CD1c-positive myeloid dendritic cell (primary cell): Measurements from ENCODE around the gene EP400.
"Not testable (repeated sequence)": the region's sequence is repeated elsewhere in the genome, so short reads cannot be mapped to it uniquely, and the experiment has no call there.

Experiments
- DNase-seq: peaks from one replicate; pipeline ENCODE4 v3.0.0-alpha.2; 2016; ENCODE audit errors: extremely low spot score

Gene EP400

DNA sequence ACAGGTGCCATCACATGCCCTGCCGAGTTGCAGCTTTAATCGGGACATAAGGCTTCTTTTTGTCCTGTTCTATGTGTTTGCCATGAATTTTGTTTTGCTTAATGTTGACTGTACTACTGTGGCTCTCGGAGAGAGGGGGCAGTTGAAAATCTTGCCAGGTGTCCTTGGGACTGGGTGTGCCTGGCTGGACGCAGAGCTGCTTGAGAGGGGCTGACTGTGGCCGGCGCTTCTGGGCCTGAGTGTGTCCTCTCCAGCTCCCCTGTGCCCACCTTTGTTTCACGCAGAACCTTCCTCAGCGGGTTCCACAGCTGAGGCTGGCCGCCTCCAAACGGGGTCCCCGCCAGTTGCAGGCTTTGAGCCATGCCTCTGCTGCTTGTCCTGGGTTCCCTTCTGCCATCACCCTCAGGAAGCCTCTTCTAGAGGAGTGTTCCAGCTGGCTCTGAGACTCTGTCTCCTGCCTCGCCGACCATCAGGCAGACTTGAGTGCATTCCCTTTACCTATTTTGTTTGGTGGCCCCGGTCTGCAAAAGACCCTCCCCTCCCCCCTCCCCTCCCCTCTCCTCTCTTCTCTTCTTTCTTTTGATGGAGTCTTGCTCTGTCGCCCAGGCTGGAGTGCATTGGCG, 144.6 kb downstream of the EP400 start:
- no peak for DNase-seq

DNA sequence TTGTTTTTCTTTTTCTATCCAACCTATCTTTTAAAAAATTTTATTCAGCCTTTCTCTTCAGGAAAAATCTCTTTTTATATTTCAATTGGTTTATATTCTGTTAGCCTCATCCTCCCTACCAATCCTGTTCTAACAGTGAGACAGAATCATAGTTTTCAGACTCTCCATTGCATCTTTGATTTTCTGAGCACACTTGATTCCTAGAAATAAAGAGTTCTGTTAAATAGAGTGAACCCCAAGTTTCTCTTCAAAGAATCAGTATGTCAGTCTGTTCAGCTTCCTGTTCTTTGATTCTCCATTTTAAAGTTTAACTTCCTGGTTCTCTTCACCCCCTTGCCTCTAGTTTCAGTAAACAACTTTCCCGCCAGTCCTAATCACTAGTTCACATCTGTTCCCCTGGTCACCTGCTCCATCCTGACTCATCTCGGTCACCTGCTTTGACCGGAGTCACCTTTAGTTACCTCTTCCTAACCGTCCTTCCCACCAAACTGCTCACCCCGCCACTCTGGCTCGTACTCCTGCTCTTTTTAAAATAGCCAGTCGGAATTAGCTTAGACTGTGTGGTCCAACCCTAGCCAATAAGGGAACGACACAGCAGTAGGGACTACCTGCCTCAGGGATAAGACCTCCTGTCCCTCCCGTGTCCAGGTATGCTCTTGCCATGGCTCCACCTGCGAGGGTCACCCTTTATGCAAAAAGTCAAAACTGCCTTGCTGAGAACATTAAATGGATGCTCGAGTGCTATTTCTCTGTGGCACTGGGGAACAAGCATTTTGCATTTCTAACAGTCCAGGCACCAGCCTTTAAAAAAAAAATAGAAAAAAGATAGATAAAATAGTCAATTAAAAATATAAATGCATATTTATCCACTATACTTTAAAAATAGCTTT, 146.0 kb downstream of the EP400 start:
- no peak for DNase-seq

DNA sequence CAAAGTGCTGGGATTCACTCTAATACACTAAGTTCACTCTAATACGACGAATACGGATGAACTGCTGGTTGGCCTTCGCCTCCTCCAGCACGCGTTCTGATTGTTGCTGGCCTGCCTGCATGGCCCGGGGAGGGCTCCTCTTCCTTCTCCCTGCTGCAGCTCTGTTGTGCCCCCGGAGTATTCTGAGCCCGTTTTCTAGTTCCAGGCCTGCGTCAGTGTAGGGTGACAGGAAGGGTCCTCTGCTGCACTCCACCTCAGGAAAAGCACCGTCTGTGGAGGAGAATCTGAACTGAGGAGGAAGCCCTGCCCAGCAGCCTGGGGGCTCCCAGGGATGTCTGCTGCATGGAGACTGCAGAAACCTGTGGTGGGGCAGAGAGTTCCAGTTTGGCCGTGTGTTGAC, 150.0 kb downstream of the EP400 start:
- no peak for DNase-seq

DNA sequence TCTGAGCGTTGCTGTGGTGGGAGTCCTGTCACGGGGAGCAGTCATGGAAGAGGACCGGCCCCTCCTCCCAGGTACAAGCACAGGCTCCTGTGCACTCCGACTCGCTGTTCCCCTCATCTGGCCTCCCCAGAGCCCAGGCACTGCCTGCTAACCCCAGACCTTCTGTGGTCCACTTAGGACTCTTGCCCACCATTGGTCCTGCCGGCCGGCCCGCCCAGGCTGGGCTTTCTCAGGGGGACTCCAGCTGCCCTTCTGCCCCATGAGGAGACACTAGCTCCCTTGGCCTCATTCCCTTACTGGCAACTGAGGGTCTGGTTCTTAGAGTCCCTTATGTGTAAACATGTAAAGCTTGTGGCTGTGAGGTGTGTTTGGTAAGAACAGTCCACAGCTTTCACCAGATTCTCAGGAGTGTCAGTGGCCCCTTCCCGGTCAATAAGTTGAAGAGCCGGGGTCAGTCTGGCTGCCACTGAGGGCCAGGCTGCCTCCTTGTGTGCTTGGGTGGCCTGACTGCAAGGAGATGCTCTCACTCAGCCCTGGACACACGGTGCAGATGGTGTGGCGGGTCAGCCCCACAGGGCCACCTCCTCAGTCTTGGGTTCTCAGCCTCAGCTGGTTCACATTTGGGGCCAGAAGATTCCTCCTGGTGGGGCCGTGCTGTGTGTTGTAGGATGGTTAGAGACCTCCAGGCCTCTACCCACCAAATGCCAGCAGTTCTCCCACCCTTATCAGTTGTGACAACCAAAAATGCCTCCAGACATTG, 150.7 kb downstream of the EP400 start:
- no peak for DNase-seq

DNA sequence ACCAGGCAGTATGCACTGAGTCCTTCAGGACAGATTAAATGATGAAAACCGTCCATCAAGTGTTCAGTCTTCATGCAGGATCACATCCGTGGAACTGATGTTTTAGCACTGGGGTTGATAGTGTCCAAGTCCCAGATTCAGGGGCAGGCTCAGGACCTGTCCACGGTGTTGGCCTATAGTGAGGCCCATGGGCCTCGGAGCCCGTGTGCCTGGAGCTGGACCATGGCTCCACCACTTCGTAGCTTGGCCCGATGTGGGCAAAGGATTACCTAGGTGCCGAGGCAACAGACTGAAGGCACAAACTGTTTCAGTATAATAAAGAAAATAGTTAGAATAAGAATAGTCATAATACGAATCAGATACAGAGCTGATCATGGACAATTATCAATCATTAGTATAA, 152.6 kb downstream of the EP400 start:
- DNase-seq: no peak

DNA sequence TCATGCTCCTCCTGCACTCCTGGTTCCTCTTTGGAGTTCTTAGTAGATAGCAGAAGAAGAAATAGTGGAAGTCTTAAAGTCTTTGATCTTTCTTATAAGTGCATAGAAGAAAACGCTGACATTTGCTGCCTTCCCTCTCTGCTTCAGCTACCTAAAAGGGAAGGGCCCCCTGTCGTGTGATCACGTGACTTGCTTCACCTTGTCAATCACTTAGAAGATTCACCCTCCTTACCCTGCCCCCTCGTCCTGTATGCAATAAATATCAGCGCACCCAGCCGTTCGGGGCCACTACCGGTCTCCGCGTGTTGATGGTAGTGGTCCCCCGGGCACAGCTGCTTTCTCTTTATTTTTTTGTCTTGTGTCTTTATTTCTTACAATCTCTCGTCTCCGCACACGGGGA, 153.3 kb downstream of the EP400 start:
- not testable (repeated sequence) for DNase-seq

DNA sequence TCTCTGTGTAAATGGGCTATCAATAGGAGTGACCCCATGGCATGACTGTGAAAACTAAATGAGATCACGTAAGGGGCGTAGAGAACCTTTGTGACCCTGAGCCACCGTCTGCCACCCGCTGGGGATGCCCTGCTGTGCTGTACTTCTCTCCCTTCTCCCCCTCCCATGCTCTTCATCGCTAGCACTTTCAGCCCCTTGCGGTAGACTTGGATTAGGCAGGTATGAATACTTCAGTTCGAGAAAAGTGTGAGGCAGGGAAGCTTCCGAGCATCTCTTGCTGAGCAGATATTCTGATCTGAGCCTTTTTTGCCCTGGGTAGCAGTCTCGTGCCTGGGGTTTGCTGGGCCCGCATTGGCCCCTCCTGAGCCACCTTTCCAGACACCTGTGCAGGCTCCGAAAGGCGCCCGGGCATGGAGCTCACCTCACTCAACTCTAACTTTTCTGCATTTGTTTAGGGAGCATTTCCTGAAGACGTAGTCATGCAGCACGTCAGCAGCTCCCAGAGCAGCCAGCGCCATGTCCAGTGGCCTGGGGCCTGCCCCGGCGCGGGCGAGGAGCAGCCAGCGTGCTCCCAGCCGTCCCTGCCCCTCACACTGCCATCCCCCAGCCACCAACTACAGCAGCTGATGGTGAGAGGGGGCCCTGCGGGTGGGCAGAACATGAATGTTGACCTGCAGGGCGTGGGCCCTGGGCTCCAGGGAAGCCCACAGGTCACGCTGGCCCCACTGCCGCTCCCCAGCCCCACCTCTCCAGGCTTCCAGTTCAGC, 154.0 kb downstream of the EP400 start:
- no peak for DNase-seq

DNA sequence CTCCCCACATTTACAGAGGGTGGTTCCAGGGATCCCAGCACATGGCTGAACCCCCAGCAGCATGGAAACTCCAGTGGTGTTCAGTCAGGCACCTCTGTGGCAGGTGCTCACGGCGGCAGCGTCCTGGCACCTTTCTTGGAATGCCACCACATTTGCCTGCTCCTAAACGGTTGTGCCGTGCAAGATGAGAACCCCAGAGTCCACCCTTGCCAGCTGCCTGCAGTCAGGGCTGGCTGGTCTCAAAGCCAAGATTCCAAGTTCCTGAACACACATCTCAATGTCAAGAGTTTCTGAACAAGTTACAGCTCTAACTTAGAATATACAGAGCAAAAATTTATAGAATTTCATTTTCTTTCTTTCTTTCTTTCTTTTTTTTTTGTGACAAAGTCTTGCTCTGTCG, 155.7 kb downstream of the EP400 start:
- DNase-seq: no peak

DNA sequence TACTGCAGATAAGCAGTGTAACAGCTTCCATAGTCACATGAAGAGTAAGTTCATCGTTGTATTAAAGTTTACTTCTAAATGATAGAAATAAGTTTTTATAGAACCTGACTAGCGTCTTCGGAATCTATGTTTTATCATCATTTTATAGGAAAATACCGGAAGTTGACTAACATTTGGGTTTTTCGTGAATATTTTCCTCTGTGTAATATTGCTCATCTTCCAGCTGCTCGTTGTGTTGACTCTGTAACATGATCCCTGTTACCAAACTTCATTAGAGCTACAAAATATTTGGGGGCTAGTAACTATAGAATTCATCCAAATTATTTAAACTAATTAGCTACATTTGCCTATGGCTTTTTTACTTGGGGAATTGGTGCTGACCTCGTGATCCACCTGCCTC, 157.2 kb downstream of the EP400 start:
- DNase-seq: no peak

DNA sequence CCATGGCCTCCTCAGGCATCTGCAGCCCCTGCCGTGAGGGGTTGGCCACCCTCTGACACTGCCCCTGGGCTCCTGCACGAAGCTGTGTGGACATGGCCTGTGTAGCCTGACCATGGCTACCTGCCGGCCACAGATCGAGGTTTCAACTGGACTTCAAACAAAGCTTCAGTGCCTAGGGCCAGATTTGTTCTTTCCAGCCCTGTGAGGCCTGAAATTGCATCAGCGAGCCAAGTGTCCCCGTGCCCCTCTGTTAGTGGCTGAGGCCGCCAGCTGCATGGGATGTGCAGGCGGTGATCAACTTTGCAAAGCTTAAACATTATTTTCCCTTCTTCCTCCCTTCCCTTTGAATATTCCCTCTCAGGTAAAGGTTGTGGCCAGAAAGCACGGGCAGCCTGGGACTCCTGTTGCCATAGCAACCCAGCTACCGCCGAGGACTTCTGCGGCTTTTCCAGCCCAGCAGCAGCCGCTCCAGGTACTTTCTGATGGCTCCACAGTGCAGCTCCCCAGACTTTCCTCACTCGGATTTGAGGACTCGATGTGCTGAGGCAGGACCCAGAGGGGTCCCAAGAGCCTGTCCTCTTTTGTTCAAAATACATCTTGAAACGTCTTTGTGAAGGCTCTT, 158.6 kb downstream of the EP400 start:
- DNase-seq: no peak

DNA sequence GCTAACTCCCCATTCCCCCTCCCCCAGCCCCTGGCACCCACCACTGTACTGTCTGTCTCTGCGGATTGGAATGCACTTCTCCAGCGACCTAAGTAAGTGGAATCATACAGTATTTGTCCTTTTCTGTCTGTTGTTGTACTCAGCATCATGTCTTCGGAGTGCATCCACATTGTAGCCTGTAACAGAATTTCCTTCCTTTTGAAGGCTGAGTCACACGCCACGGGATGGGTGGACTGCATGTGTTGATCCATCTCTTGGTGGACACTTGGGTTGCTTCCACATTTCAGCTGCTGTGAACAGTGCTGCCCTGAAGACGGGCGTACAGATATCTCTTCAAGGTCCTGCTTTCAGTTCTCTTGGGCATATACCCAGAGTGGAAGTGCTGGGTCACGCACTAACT, 160.0 kb downstream of the EP400 start:
- DNase-seq: no peak

DNA sequence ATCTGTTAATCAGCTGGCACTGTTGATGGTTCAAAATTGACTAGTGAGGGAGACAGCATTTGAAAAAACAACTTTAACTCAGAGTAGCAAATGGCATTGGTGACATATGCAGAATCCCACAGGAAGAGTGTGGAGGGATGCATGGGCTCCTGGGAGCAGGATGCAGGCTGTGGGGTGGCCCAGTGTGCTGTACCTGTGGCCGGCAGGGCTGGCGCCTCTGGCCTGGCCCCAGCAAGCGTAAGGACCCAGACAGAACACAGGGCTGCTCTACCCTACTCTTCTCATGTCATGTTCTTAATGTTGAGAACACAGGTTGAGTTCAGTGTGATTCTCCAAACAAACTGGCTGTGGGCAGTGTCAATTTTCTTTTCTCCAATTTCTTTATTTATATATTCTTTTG, 160.9 kb downstream of the EP400 start:
- no peak for DNase-seq

DNA sequence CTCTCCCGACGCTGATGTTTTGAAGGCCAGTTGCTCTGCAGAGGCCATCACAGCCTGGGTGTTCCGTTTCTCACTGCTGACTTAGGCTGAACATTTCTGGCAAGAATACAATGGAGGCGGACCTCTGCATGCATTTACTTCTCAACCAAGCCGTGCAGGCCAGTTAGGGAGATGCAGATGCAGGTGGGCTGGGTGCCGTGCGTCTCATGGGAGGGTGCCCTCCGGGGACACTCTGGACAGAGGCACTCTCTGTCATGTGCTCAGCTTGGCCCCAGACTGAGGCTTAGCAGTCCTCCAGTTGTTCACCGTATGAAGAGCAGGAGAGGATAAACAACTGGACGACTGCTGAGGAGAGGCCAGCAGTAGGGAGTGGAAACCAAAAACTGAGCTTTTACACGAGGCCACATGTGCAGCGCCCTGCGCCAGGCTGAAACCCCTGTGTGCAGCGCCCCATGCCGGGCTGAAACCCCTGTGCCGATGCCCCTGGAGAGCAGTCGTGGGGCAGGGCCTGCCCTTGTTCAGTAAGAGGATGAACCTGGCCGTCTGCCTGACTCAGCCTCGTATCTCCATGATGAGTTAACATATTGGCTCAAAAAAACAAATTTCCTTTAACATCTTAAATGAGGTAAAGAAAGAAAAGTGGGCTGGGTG, 162.0 kb downstream of the EP400 start:
- DNase-seq: no peak

DNA sequence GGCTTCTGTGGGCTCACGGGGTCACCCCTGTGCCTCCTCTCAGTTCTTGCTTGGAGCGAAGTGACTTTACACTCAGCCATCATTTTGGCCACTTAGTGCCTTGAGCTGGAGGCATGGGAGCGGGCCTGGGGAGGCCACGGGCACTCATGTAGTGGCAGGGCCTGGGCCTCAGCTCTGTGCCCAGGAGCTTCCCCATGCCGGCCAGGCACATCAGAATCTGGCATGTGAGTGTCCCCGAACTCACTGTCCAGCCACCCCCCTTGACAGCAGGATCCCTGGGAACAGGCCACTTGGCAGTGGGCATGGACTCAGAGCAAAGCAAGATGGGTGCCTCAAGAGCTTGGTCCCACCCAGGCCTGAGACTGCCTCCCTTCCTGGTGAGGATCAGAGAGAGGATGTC, 164.9 kb downstream of the EP400 start:
- no peak for DNase-seq

DNA sequence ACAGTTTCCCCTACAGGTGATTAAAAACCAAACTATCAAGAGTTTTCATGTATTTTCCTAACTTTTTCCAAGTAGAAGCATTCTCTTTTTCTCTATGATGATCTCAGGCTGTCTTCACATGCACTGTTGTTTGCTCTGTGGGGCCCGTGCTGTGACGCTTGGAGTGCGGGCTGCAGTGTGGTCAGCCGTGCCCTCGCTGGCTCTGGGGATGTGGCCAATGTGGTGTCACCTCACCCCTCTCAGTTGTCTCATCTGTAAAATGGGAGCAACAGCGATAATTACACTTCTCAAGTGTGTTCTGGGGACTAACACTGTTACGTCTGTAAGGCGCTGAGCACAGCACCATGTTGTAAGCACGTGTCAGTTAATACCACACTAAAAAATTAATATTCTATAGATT, 165.8 kb downstream of the EP400 start:
- no peak for DNase-seq

DNA sequence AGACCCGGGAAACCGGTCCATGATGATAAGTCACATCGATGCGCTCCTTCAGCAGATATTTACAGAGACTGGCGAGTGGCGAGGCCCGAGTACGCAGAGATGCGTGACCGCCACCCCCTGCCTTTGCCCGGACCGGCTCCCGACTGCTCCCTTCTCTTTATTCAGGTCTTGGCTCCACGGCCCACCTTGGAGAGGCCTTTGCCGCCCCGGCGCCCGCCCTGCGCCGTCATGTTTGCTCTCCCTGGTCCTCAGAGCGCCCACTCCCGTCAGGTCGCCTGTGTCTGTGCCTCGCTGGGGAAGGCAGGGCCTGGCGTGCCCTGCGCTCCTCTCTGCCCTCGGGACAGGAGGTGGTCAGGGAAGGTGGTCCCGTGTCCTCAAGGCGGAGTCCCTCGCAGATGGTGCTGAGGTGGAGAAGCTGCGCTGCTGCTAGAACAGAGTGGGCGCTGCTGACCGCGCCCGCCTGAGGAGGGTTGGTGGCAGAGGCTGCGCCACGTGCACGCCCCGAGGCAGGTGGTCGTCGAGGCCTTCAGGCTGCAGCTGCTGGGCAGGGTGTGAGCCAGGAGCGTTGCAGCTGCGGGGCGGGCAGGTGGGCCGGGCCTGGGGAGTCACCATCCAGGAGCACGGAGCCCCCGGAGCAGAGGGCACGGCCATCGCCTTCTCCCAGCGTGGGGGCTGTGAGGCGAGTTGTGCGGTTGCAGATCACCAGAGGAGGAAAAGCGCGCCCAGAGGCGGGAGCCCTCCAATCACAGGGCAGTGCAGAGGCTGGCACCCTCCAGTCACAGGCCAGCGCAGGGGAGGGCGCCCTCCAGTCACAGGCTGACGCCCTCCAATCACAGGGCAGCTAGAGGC, 167.2 kb downstream of the EP400 start:
- DNase-seq: no peak

DNA sequence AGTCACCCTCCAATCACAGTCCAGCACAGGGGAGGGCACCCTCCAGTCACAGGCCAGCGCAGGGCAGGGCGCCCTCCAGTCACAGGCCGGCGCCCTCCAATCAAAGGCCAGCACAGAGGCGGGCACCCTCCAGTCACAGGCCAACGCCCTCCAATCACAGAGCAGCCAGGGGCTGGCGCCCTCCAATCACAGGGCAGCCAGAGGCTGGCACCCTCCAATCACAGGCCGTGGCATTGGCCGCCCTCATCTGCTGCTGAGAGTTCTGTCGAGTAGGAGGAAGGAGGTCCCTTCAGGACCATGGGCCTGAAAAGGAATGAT, 167.8 kb downstream of the EP400 start:
- no peak for DNase-seq

DNA sequence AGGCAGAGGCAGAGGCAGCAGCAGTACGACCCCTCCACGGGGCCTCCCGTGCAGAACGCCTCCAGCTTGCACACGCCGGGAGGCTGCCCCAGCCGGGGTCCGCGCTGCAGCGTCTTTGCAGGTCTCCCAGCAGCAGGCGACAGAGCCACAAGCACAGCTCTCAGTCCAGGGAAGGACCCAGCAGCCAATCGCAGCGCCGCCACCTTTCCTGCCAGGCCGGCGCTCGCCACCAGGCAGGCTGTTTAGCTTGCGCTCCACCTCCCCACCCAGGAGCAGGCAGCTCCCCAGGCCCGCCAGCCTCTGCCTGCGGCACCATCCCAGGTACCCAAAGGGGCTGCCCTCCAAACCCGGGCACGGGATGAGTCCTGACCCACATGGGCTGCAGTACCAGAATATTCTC, 169.1 kb downstream of the EP400 start:
- no peak for DNase-seq

DNA sequence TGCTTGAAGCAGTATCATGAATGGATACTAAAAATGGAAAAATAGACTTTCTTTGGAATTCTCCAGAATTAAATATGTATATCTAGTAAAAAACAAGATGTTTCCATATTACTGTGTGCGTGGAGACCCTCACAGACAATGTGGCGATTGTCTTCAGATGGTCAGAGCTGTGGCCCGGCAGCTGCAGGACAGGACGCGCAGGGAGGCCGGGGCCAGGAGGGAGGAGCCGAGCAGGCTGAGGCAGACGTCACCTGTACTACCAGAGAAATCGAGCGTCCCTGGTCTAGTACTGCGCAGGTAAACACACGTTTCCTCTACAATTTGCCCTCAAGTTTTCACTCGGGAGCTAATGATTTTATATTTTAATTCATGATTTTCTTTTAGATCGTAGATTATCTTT, 171.5 kb downstream of the EP400 start:
- no peak for DNase-seq
